DND-41 (cell line): ENCODE results near the gene KRTAP9-8.
"Not testable (repeated sequence)": the region's sequence is repeated elsewhere in the genome, so short reads cannot be mapped to it uniquely, and the experiment has no call there.

ENCODE experiments used
- ATAC-seq: fragments of 200-7000 bp; cut with Tn5 transposase; 3 replicates; pipeline ENCODE4 v1.9.1; 2021; ENCODE audit warnings: low read depth; ENCODE audit not compliant: insufficient read depth
- DNase-seq: peaks from one replicate; pipeline ENCODE4 v3.0.0-alpha.2; 2020
- H2AFZ ChIP-seq: 2 replicates; pipeline ENCODE4 v1.6.0; 2012; ENCODE audit warnings: low read depth, low read length
- H3K27ac ChIP-seq: 2 replicates; pipeline ENCODE4 v1.5.1; 2012; ENCODE audit warnings: low read length, inconsistent platforms
- H3K27me3 ChIP-seq: fragments of 200-600 bp; sonication (generic); 2 replicates; pipeline ENCODE4 v1.6.0; 2012; ENCODE audit warnings: low read length, mild to moderate bottlenecking, inconsistent platforms; ENCODE audit not compliant: insufficient read depth, poor library complexity
- H3K36me3 ChIP-seq: 2 replicates; pipeline ENCODE4 v1.5.1; 2012; ENCODE audit warnings: low read length, inconsistent platforms; ENCODE audit not compliant: insufficient read depth
- H3K4me1 ChIP-seq: 2 replicates; pipeline ENCODE4 v1.5.1; 2012; ENCODE audit warnings: mild to moderate bottlenecking, low read length; ENCODE audit not compliant: insufficient read depth
- H3K4me2 ChIP-seq: 2 replicates; pipeline ENCODE4 v1.6.0; 2012; ENCODE audit warnings: mild to moderate bottlenecking, moderate library complexity, low read length, inconsistent platforms; ENCODE audit not compliant: insufficient read depth
- H3K4me3 ChIP-seq, 2 experiments: fragments of 200-600 bp in 1 of 2; shearing (Covaris generic) in 1 of 2; 2 replicates each; pipeline ENCODE4 v1.5.1; 2012 to 2016; ENCODE audit warnings: inconsistent platforms in 2 of 2, low read length in 2 of 2, mild to moderate bottlenecking in 2 of 2, low read depth in 1 of 2, moderate library complexity in 1 of 2
- H3K79me2 ChIP-seq: 2 replicates; pipeline ENCODE4 v1.6.0; 2012; ENCODE audit warnings: low read length, inconsistent platforms; ENCODE audit not compliant: insufficient read depth
- H3K9ac ChIP-seq: 2 replicates; pipeline ENCODE4 v1.6.0; 2012; ENCODE audit warnings: low read depth, mild to moderate bottlenecking, inconsistent platforms, low read length, moderate library complexity
- H3K9me3 ChIP-seq: 2 replicates; pipeline ENCODE4 v1.5.1; 2012; ENCODE audit warnings: low read length, moderate library complexity, mild to moderate bottlenecking, inconsistent platforms; ENCODE audit not compliant: insufficient read depth, severe bottlenecking
- H4K20me1 ChIP-seq: 2 replicates; pipeline ENCODE4 v1.6.0; 2012; ENCODE audit warnings: low read length; ENCODE audit not compliant: insufficient read depth
- CTCF ChIP-seq: IDR thresholded peaks from 2 replicates; pipeline ENCODE4 v1.5.1; 2012; ENCODE audit warnings: borderline replicate concordance, low read length, moderate library complexity, mild to moderate bottlenecking; ENCODE audit not compliant: poor library complexity, severe bottlenecking; ENCODE audit errors: extremely low read depth
- EZH2 ChIP-seq: IDR thresholded peaks from 3 replicates; pipeline ENCODE4 v1.6.1; 2012; ENCODE audit warnings: borderline replicate concordance, low read depth, mild to moderate bottlenecking, moderate library complexity, low read length, inconsistent platforms; ENCODE audit not compliant: severe bottlenecking

The KRTAP9-8 gene

DNA sequence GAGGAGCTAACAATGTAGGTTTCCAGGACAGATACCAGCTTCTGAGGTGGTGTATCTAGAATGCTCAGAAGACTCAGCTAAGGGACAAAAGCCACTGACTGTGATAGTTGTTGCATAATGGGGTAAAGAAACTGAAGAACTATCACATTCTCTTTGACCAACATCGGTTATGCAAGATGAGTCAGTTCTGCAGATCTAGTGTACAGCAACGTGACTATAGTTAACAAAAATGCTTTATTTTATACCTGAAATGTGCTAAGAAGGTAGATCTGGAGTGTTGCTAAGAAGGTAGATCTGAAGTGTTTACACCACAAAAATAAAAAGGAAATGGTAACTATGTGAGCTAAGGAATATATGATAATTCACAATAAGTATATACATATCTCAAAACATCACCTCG lies 29.9 kb downstream of the KRTAP9-8 start:
- H3K79me2 ChIP-seq, result no peaks in the 10 kb centered on the region
- no peak overlapping the region for H3K4me2 ChIP-seq
- H3K9ac ChIP-seq, result no peak overlapping the region
- H2AFZ ChIP-seq, result no peak overlapping the region
- H3K27me3 ChIP-seq, result peaks cover 10% of the 10 kb centered on the region
- H4K20me1 ChIP-seq, result no peaks in the 10 kb centered on the region
- DNase-seq (no peak), ATAC-seq (no peak)
- no peaks in the 10 kb centered on the region for H3K36me3 ChIP-seq
- TF ChIP-seq EZH2, result no peak
- TF ChIP-seq CTCF, result no peak
- no peak overlapping the region for H3K27ac ChIP-seq
- H3K4me3 ChIP-seq, result no peak overlapping the region
- no peaks in the 10 kb centered on the region for H3K4me1 ChIP-seq
- no peaks in the 10 kb centered on the region for H3K9me3 ChIP-seq

- not testable (repeated sequence) for DNase-seq, H3K27me3 ChIP-seq, H3K9ac ChIP-seq, H3K79me2 ChIP-seq, H4K20me1 ChIP-seq, ATAC-seq, H2AFZ ChIP-seq, H3K9me3 ChIP-seq, H3K27ac ChIP-seq, H3K4me1 ChIP-seq, H3K36me3 ChIP-seq, H3K4me3 ChIP-seq, H3K4me2 ChIP-seq
These were observed 33.5 kb downstream of the KRTAP9-8 start for GRCh38 chr17:41271323-41271722.

DNA sequence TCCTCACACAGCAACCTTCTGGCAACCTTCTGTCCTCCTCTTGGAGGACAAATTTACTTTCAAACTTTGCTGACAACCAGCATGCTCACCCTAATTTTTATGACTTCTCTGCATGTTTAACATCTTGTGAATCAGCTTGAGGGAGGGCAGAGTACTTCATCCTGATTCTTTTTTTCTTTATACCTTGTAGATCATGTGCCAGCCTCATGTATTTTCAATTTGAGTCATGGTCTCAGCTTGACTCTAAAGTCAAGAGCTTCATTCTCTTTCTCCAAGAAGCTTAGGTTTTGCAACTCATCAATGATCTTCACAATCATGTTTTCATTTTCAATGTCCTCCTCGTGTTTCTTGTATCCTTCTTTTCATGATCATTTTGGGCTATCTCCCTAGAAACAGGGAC lies 34.1 kb downstream of the KRTAP9-8 start:
- Histone ChIP-seq H3K36me3 (no peaks in the 10 kb centered on the region), H3K4me1 (no peaks in the 10 kb centered on the region), H4K20me1 (peaks cover 3% of the 10 kb centered on the region; the same call in 1 of the 2 replicates), H3K4me2 (no peak overlapping the region), H3K9me3 (no peaks in the 10 kb centered on the region), H3K9ac (no peak overlapping the region), H3K4me3 (no peak overlapping the region), H3K27ac (no peak overlapping the region), H3K27me3 (peaks cover 8% of the 10 kb centered on the region), H3K79me2 (no peaks in the 10 kb centered on the region), H2AFZ (no peak overlapping the region)
- TF ChIP-seq EZH2 (no peak), CTCF (no peak)
- no peak for ATAC-seq
- DNase-seq, result no peak

- not testable (repeated sequence) for H3K9me3 ChIP-seq, H3K36me3 ChIP-seq, H3K4me3 ChIP-seq, H3K27ac ChIP-seq, H4K20me1 ChIP-seq, H2AFZ ChIP-seq, H3K4me1 ChIP-seq, ATAC-seq, H3K27me3 ChIP-seq, H3K79me2 ChIP-seq, H3K4me2 ChIP-seq, DNase-seq, H3K9ac ChIP-seq
These were observed 37.9 kb downstream of the KRTAP9-8 start, which contains the start of gene KRTAP9-7 for GRCh38 chr17:41275648-41276190. Gene KRTAP9-7, plus strand, starts transcription at chr17:41275698. Its CDS starts 0 bp downstream, at chr17:41275698.
